GM12878 (cell line): ENCODE measurements around the gene CCN5. TPM values are rescaled to one million over a fixed set of nuclear protein-coding genes. Genes with fewer than 3 reads are reported as not detected.

Experiments used
- ATAC-seq: fragments of 200-7000 bp; cut with Tn5 transposase; 3 replicates; pipeline ENCODE4 v1.9.1; 2020; ENCODE audit warnings: mild to moderate bottlenecking, moderate library complexity
- BruUV-seq: library from RNA; stranded (reverse); fragments of 400-500 nt; replicated peaks from 2 replicates; lab custom pipeline; 2021; lab: Mats Ljungman, UMichigan
- CTCF ChIA-PET: fragments of 300-600 bp; sonication (Branson Sonifier 250); formaldehyde crosslinking; extraction: SDS; loops from one replicate; lab custom pipeline; 2021; ENCODE audit warnings: inconsistent platforms; lab: Yijun Ruan, JAX
- POLR2A ChIA-PET: fragments of 350-600 bp; formaldehyde crosslinking; extraction: SDS; loops from one replicate; lab custom pipeline; 2021; ENCODE audit warnings: inconsistent platforms; lab: Charles Lee
- RAD21 ChIA-PET: fragments of 300-600 bp; sonication (Branson Sonifier 250); formaldehyde crosslinking; loops from one replicate; lab custom pipeline; 2023; ENCODE audit warnings: antibody characterized with exemption; ENCODE audit not compliant: unreplicated experiment; lab: Charles Lee
- SMC1A ChIA-PET: fragments of 300-600 bp; sonication (Branson Sonifier 250); formaldehyde crosslinking; loops from one replicate; lab custom pipeline; 2023; ENCODE audit not compliant: unreplicated experiment, uncharacterized antibody; lab: Charles Lee
- DNase-seq: peaks from one replicate; pipeline ENCODE4 v3.0.0-alpha.2; 2011; ENCODE audit warnings: low read depth, low spot score
- FAIRE-seq: peaks from 3 replicates; lab custom pipeline; 2011; peaks lifted over from hg19 to GRCh38; lab: Jason Lieb, UNC
- H2AFZ ChIP-seq: 2 replicates; pipeline ENCODE4 v1.6.0; 2011; ENCODE audit warnings: low read depth, low read length, control low read depth; ENCODE audit not compliant: control insufficient read depth
- H3K27ac ChIP-seq: 2 replicates; pipeline ENCODE4 v1.5.1; 2011; ENCODE audit warnings: control low read depth; ENCODE audit not compliant: control insufficient read depth, insufficient read depth
- H3K27me3 ChIP-seq, 2 experiments: replicated peaks in 1 of 2; 2 replicates each; pipeline versions ENCODE4 v1.6.0 to v1.6.1; 2011; ENCODE audit warnings: low read length in 1 of 2; ENCODE audit not compliant: control insufficient read depth in 2 of 2, insufficient read depth in 2 of 2
- H3K36me3 ChIP-seq, 2 experiments: 2 replicates each; pipeline ENCODE4 v1.5.1; 2011; ENCODE audit warnings: low read length in 1 of 2; ENCODE audit not compliant: control insufficient read depth in 2 of 2, insufficient read depth in 2 of 2
- H3K4me1 ChIP-seq: 2 replicates; pipeline ENCODE4 v1.6.1; 2011; ENCODE audit warnings: mild to moderate bottlenecking, low read length, moderate library complexity, mixed read lengths; ENCODE audit not compliant: control insufficient read depth, insufficient read depth
- H3K4me2 ChIP-seq: 2 replicates; pipeline ENCODE4 v1.6.0; 2011; ENCODE audit warnings: control low read depth; ENCODE audit not compliant: control insufficient read depth, insufficient read depth
- H3K4me3 ChIP-seq: fragments of 200-600 bp; sonication (generic); 2 replicates; pipeline ENCODE4 v1.5.1; 2016
- H3K79me2 ChIP-seq: 2 replicates; pipeline ENCODE4 v1.6.0; 2011; ENCODE audit warnings: low read length; ENCODE audit not compliant: control insufficient read depth, insufficient read depth
- H3K9ac ChIP-seq: 2 replicates; pipeline ENCODE4 v1.8.0; 2011; ENCODE audit warnings: low read length, control low read depth, mixed read lengths; ENCODE audit not compliant: control insufficient read depth, insufficient read depth
- H3K9me3 ChIP-seq: replicated peaks from 3 replicates; pipeline ENCODE4 v1.5.1; 2011; ENCODE audit warnings: mild to moderate bottlenecking, low read length; ENCODE audit not compliant: control insufficient read depth, insufficient read depth
- H4K20me1 ChIP-seq: 2 replicates; pipeline ENCODE4 v1.6.0; 2011; ENCODE audit not compliant: control insufficient read depth, insufficient read depth
- ATF3 ChIP-seq: IDR thresholded peaks from 2 replicates; pipeline ENCODE4 v1.6.1; 2011; ENCODE audit warnings: low read depth, mild to moderate bottlenecking, low read length, moderate library complexity, borderline replicate concordance; ENCODE audit errors: extremely low read depth
- BHLHE40 ChIP-seq, 2 experiments: fragments of 450-650 bp in 1 of 2; IDR thresholded peaks; 2 replicates each; pipeline ENCODE4 v1.6.1; 2011 to 2017; ENCODE audit warnings: low read depth in 2 of 2, borderline replicate concordance in 1 of 2, improper control_type of control experiment in 1 of 2, low read length in 1 of 2, mild to moderate bottlenecking in 1 of 2
- CBFB ChIP-seq: IDR thresholded peaks from 2 replicates; pipeline ENCODE4 v1.6.1; 2016; ENCODE audit warnings: antibody characterized with exemption, low read depth
- CREB1 ChIP-seq: IDR thresholded peaks from 2 replicates; pipeline ENCODE4 v1.6.1; 2012; ENCODE audit warnings: low read depth, mild to moderate bottlenecking, inconsistent platforms
- E2F8 ChIP-seq: fragments of 450-650 bp; IDR thresholded peaks from 2 replicates; pipeline ENCODE4 v1.6.1; 2018; ENCODE audit warnings: mild to moderate bottlenecking, low read depth, moderate library complexity; ENCODE audit not compliant: partially characterized antibody
- EED ChIP-seq: sonication (generic); IDR thresholded peaks from 2 replicates; pipeline ENCODE4 v1.6.1; 2016; ENCODE audit warnings: antibody characterized with exemption, low read depth
- EZH2 ChIP-seq: IDR thresholded peaks from 2 replicates; pipeline ENCODE4 v1.6.1; 2012; ENCODE audit warnings: low read depth, mild to moderate bottlenecking, control low read depth, inconsistent platforms, low read length, borderline replicate concordance; ENCODE audit not compliant: control insufficient read depth
- GABPA ChIP-seq: IDR thresholded peaks from 2 replicates; pipeline ENCODE4 v1.6.1; 2014; ENCODE audit warnings: antibody characterized with exemption, low read depth, mild to moderate bottlenecking, inconsistent platforms
- KDM1A ChIP-seq: fragments of 200-600 bp; sonication (generic); IDR thresholded peaks from 2 replicates; pipeline ENCODE4 v1.6.1; 2016; ENCODE audit warnings: borderline replicate concordance
- MEF2B ChIP-seq: fragments of 450-650 bp; IDR thresholded peaks from 2 replicates; pipeline ENCODE4 v1.6.1; 2018; ENCODE audit warnings: mild to moderate bottlenecking, moderate library complexity; ENCODE audit not compliant: partially characterized antibody, poor library complexity, severe bottlenecking
- NKRF ChIP-seq: fragments of 450-650 bp; conservative IDR thresholded peaks from 2 replicates; pipeline ENCODE4 v1.6.1; 2017; ENCODE audit warnings: mild to moderate bottlenecking, moderate library complexity
- POLR2AphosphoS5 ChIP-seq: IDR thresholded peaks from 2 replicates; pipeline ENCODE4 v1.6.1; 2011; ENCODE audit warnings: mild to moderate bottlenecking, low read length, inconsistent platforms
- RCOR1 ChIP-seq: conservative IDR thresholded peaks from 2 replicates; pipeline ENCODE4 v1.6.1; 2012; ENCODE audit warnings: low read depth, low read length, improper control_type of control experiment
- RFX5 ChIP-seq: IDR thresholded peaks from 2 replicates; pipeline ENCODE4 v1.6.1; 2011; ENCODE audit warnings: low read depth, low read length, improper control_type of control experiment
- SREBF1 ChIP-seq: IDR thresholded peaks from 2 replicates; pipeline ENCODE4 v1.6.1; 2012; ENCODE audit warnings: mild to moderate bottlenecking, low read length
- SUPT20H ChIP-seq: IDR thresholded peaks from 2 replicates; pipeline ENCODE4 v1.6.1; 2011; ENCODE audit warnings: low read depth, mild to moderate bottlenecking, low read length, moderate library complexity, borderline replicate concordance; ENCODE audit not compliant: control insufficient read depth
- ZBED1 ChIP-seq: IDR thresholded peaks from 2 replicates; pipeline ENCODE4 v1.6.1; 2016; ENCODE audit warnings: borderline replicate concordance
- ZNF384 ChIP-seq: IDR thresholded peaks from 2 replicates; pipeline ENCODE4 v1.6.1; 2012; ENCODE audit warnings: low read depth, mild to moderate bottlenecking, low read length, improper control_type of control experiment, borderline replicate concordance
- WGBS: methylation state at CpG from one replicate; pipeline ENCODE4 v1.1.6; 2016; ENCODE audit warnings: low lambda C conversion rate; ENCODE audit not compliant: insufficient replicate concordance, insufficient coverage; ENCODE audit errors: missing lambda C conversion rate; 5-methylcytosine and 5-hydroxymethylcytosine counted together
- in situ Hi-C: fragments of 300-500 bp; cut with MboI; formaldehyde crosslinking; loops from 9 replicates; pipeline ENCODE4 v1.14.3; 2018; ENCODE audit warnings: mixed read lengths
- intact Hi-C: fragments of 100-400 bp; cut with micrococcal nuclease; formaldehyde crosslinking; loops from one replicate; pipeline ENCODE4 v1.14.2; 2022; ENCODE audit not compliant: unreplicated experiment
- polyA plus RNA-seq, 11 experiments: library from polyadenylated mRNA; depleted of rRNA in 4 of 11; unstranded in 6 of 11; stranded (reverse) in 5 of 11; fragments of >200 nt; fragmentation: Nextera tagmentation in 4 of 11; fragmentation: Illumina TruSeq in 1 of 11; extraction: Ambion mirVana in 4 of 11; extraction: Trizol in 1 of 11; gene quantifications; 1 replicate in 1 of 11; 2 replicates in 10 of 11; pipeline versions ENCODE4 v1.2.1 to v1.2.3, GENCODE V29; 2011 to 2016; ENCODE audit warnings: inconsistent platforms in 2 of 11, missing spikeins in 2 of 11, low read depth in 1 of 11
- total RNA-seq, 4 experiments: library from RNA; depleted of rRNA in 3 of 4; stranded (reverse); fragments of >200 nt in 3 of 4; fragmentation: Illumina TruSeq in 1 of 4; extraction: Trizol in 1 of 4; gene quantifications; 2 replicates each; pipeline versions ENCODE4 v1.2.1 to v1.2.3, GENCODE V29; 2013 to 2021

The CCN5 gene
- total and polyA plus RNA-seq, 10 of the 15 experiments (the other 5 are each of a cell fraction or from before 2014, with no cell fraction given), result 0.14 to 0.15 TPM; not detected in 8

GRCh38 chr20:44738813-44739477 is 23.8 kb downstream of the CCN5 start (continued):
- TF ChIP-seq ZNF384, result no peak
- TF ChIP-seq ATF3, result peak; percentile 59; the same call in 1 of the 2 replicates

- Histone ChIP-seq H3K4me1 (no peaks in the 10 kb centered on the region), H2AFZ (no peak overlapping the region), H3K27ac (no peak overlapping the region), H3K36me3 (no peaks in the 10 kb centered on the region), H3K9ac (no peak overlapping the region), H3K4me3 (no peak overlapping the region), H3K27me3 (peaks cover 1 to 2% of the 10 kb centered on the region in 2 experiments; a peak in 2 of 4 replicates), H3K79me2 (no peaks in the 10 kb centered on the region), H4K20me1 (no peaks in the 10 kb centered on the region), H3K4me2 (no peak overlapping the region), H3K9me3 (peaks cover 6% of the 10 kb centered on the region; the same call in 2 of the 3 replicates)
- 50% methylated on average over 2 of the region's 2 CpGs for whole genome bisulfite sequencing
- intact Hi-C loops (no loop called here), in situ Hi-C loops (loop anchor here (10.0 kb wide), 1 partner anchor 125 kb away; no protein-coding TSS in a partner anchor)
- ChIA-PET POLR2A (no interaction called here), RAD21 (no interaction called here), SMC1A (no interaction called here), CTCF (interaction anchor here (1.3 kb wide), 1 partner anchor 56 kb away, joined by 6 read pairs; no protein-coding TSS in a partner anchor)
- BruUV-seq, result no TSS peak
- ATAC-seq (no peak), DNase-seq (no peak), FAIRE-seq (no peak)
- no peak for TF ChIP-seq ZBED1
- TF ChIP-seq E2F8, result no peak
- no peak for TF ChIP-seq KDM1A
- no peak for TF ChIP-seq RCOR1
- no peak for TF ChIP-seq CREB1
- TF ChIP-seq NKRF, result no peak
- no peak for TF ChIP-seq POLR2AphosphoS5
- no peak for TF ChIP-seq MEF2B
- TF ChIP-seq RFX5, result no peak
- no peak for TF ChIP-seq EZH2
- TF ChIP-seq GABPA, result no peak
- TF ChIP-seq SUPT20H, result no peak
- TF ChIP-seq CBFB, result no peak
- TF ChIP-seq SREBF1, result no peak
- TF ChIP-seq EED, result no peak
- TF ChIP-seq BHLHE40 (IDR thresholded peaks at IDR 0.05; ENCODE audit: borderline replicate concordance in 1 of 2, low read depth in 2 of 2, low read length in 1 of 2), result no peak
Measured at GRCh38 chr20:44739942-44740341, 24.8 kb downstream of the CCN5 start.
